ENCODE results near the gene PAX2. TPM values are rescaled to one million over a fixed set of nuclear protein-coding genes. Genes with fewer than 3 reads are reported as not detected.

Gene PAX2
- total RNA-seq, 1 experiment from 2014 or later, result not detected

- DNase-seq (ENCODE audit: low read depth), result no peak
These were observed 5.6 kb upstream of the PAX2 start for GRCh38 chr10:100739517-100740368.

GRCh38 chr10:100740476-100741377 lies 4.7 kb upstream of the PAX2 start:
- DNase-seq (ENCODE audit: low read depth), result no peak

GRCh38 chr10:100741378-100742075 lies 3.9 kb upstream of the PAX2 start:
- DNase-seq (ENCODE audit: low read depth), result no peak

GRCh38 chr10:100742076-100742771 lies 3.2 kb upstream of the PAX2 start:
- no peak for DNase-seq (ENCODE audit: low read depth)

- no peak for DNase-seq (ENCODE audit: low read depth)
These were observed 2.4 kb upstream of the PAX2 start for GRCh38 chr10:100742936-100743335.

- DNase-seq (ENCODE audit: low read depth), result peak; percentile 55
These were observed 1.7 kb upstream of the PAX2 start for GRCh38 chr10:100743626-100744135.

- DNase-seq (ENCODE audit: low read depth), result no peak
These were observed 1.0 kb upstream of the PAX2 start for GRCh38 chr10:100744136-100744986.

GRCh38 chr10:100745882-100746783 lies 751 bp downstream of the PAX2 start:
- DNase-seq (ENCODE audit: low read depth), result no peak

- DNase-seq (ENCODE audit: low read depth), result no peak
These were observed 1.5 kb downstream of the PAX2 start for GRCh38 chr10:100746784-100747455.

- DNase-seq (ENCODE audit: low read depth), result no peak
These were observed 2.3 kb downstream of the PAX2 start for GRCh38 chr10:100747456-100748230.

- no peak for DNase-seq (ENCODE audit: low read depth)
These were observed 3.1 kb downstream of the PAX2 start for GRCh38 chr10:100748231-100749058.

- no peak for DNase-seq (ENCODE audit: low read depth)
These were observed 3.6 kb downstream of the PAX2 start for GRCh38 chr10:100749059-100749308.

- no peak for DNase-seq (ENCODE audit: low read depth)
These were observed 4.2 kb downstream of the PAX2 start for GRCh38 chr10:100749309-100750217.

GRCh38 chr10:100750291-100751210 lies 5.2 kb downstream of the PAX2 start:
- no peak for DNase-seq (ENCODE audit: low read depth)
